Breast epithelium (tissue), 3 donors: ENCODE measurements around the gene C5orf46.

Source experiments
- CTCF ChIP-seq, 3 donors: fragments of 450-650 bp; IDR thresholded peaks; one replicate each; pipeline ENCODE4 v1.5.1; 2016 to 2017; ENCODE audit warnings: antibody characterized with exemption in 3 of 3, mild to moderate bottlenecking in 3 of 3, moderate library complexity in 3 of 3
- POLR2AphosphoS5 ChIP-seq, 3 donors: sonication (generic); formaldehyde crosslinking; IDR thresholded peaks; one replicate each; pipeline ENCODE4 v1.6.1; 2017; ENCODE audit warnings: antibody characterized with exemption in 3 of 3

DNA sequence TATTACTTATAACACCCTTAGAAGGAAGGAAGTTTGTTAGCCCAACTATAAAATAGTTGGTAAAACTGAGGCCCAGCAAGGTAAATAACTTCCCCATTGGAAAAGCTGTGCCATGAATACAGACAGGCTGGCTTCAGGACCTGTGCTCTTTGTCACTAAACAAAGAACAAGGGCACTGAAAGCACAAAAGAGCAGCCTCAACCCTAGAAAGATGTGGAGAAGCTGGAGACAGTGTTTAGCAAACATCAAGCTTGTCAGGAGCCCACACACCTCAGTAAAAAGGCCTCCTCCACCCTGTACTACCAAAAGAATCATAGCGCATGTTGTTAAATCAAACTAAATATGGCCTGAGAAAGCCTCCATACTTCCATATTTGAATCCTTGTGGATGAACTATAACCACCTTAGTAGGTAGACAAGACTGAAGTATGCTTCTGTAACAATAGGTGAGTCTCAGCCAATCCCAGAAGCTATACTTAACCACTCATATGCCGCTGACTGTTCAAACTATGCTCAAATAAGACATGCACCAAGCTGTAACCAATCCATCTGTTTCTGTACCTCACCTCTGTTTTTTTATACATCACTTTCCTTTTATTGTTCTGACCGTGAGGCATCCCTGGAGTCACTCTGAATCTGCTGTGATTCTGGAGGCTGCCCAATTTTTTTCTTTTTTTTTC lies 46.2 kb downstream of the C5orf46 start:
- TF ChIP-seq CTCF (IDR thresholded peaks at IDR 0.05) (no peak), POLR2AphosphoS5 (IDR thresholded peaks at IDR 0.05) (no peak)
